GM12878 (cell line): Measurements from ENCODE around the gene BCO1. TPM values are rescaled to one million over a fixed set of nuclear protein-coding genes. Genes with fewer than 3 reads are reported as not detected.

Source experiments
- polyA plus RNA-seq, 11 experiments: library from polyadenylated mRNA; depleted of rRNA in 4 of 11; unstranded in 6 of 11; stranded (reverse) in 5 of 11; fragments of >200 nt; fragmentation: Nextera tagmentation in 4 of 11; fragmentation: Illumina TruSeq in 1 of 11; extraction: Ambion mirVana in 4 of 11; extraction: Trizol in 1 of 11; gene quantifications; 1 replicate in 1 of 11; 2 replicates in 10 of 11; pipeline versions ENCODE4 v1.2.1 to v1.2.3, GENCODE V29; 2011 to 2016; ENCODE audit warnings: inconsistent platforms in 2 of 11, missing spikeins in 2 of 11, low read depth in 1 of 11
- total RNA-seq, 4 experiments: library from RNA; depleted of rRNA in 3 of 4; stranded (reverse); fragments of >200 nt in 3 of 4; fragmentation: Illumina TruSeq in 1 of 4; extraction: Trizol in 1 of 4; gene quantifications; 2 replicates each; pipeline versions ENCODE4 v1.2.1 to v1.2.3, GENCODE V29; 2013 to 2021

BCO1 gene
- total and polyA plus RNA-seq, 10 of the 15 experiments (the other 5 are each of a cell fraction or from before 2014, with no cell fraction given) = 0.09 to 0.21 (median 0.14) TPM; not detected in 7

Other genes starting within 250 kb of the BCO1 start
- gene CMC2, start 231.8 kb upstream of the BCO1 start, total RNA-seq (2014; rRNA removed) = 87.8 and 104 TPM in 2 replicates
- 62.5 and 62.8 TPM in 2 replicates for gene CMC2, start 231.8 kb upstream of the BCO1 start, total RNA-seq (2014; rRNA removed; fragmentation: Illumina TruSeq; extraction: Trizol)
- gene CMC2, start 231.8 kb upstream of the BCO1 start, total RNA-seq (2021) = 79.8 and 87.8 TPM in 2 replicates
- 236 and 293 TPM in 2 replicates for gene CMC2, start 231.8 kb upstream of the BCO1 start, polyA plus RNA-seq (2011; rRNA removed)
- gene CMC2, start 231.8 kb upstream of the BCO1 start, polyA plus RNA-seq (2014; fragmentation: Illumina TruSeq; extraction: Trizol) = 86.8 and 93.5 TPM in 2 replicates
- gene CMC2, start 231.8 kb upstream of the BCO1 start, polyA plus RNA-seq (2014; fragmentation: Nextera tagmentation; extraction: Ambion mirVana) = 100 to 1,000 TPM; 248 to 251 TPM
- gene CMC2, start 231.8 kb upstream of the BCO1 start, polyA plus RNA-seq (2014; rRNA removed) = 97.1 and 117 TPM in 2 replicates
- gene CMC2, start 231.8 kb upstream of the BCO1 start, polyA plus RNA-seq (2016; fragmentation: Nextera tagmentation; extraction: Ambion mirVana) = 100 to 1,000 TPM; 217 to 223 TPM
- gene CENPN, start 231.5 kb upstream of the BCO1 start, total RNA-seq (2014; rRNA removed) = 39.8 and 40.2 TPM in 2 replicates
- 48.8 and 49.8 TPM in 2 replicates for gene CENPN, start 231.5 kb upstream of the BCO1 start, total RNA-seq (2014; rRNA removed; fragmentation: Illumina TruSeq; extraction: Trizol)
- 43.7 and 44.6 TPM in 2 replicates for gene CENPN, start 231.5 kb upstream of the BCO1 start, total RNA-seq (2021)
- gene CENPN, start 231.5 kb upstream of the BCO1 start, polyA plus RNA-seq (2011; rRNA removed) = 63.9 and 97.4 TPM in 2 replicates
- 68.9 and 76.4 TPM in 2 replicates for gene CENPN, start 231.5 kb upstream of the BCO1 start, polyA plus RNA-seq (2014; fragmentation: Illumina TruSeq; extraction: Trizol)
- gene CENPN, start 231.5 kb upstream of the BCO1 start, polyA plus RNA-seq (2014; fragmentation: Nextera tagmentation; extraction: Ambion mirVana) = 100 to 1,000 TPM; 134 to 143 TPM
- gene CENPN, start 231.5 kb upstream of the BCO1 start, polyA plus RNA-seq (2014; rRNA removed) = 31.2 and 74.1 TPM in 2 replicates
- gene CENPN, start 231.5 kb upstream of the BCO1 start, polyA plus RNA-seq (2016; fragmentation: Nextera tagmentation; extraction: Ambion mirVana) = 10 to 100 TPM; 64.8 to 73.7 TPM
- 23.5 and 24.6 TPM in 2 replicates for gene ATMIN, start 202.8 kb upstream of the BCO1 start, total RNA-seq (2014; rRNA removed)
- 25.6 and 28.9 TPM in 2 replicates for gene ATMIN, start 202.8 kb upstream of the BCO1 start, total RNA-seq (2014; rRNA removed; fragmentation: Illumina TruSeq; extraction: Trizol)
- 17.8 and 21.9 TPM in 2 replicates for gene ATMIN, start 202.8 kb upstream of the BCO1 start, total RNA-seq (2021)
- gene ATMIN, start 202.8 kb upstream of the BCO1 start, polyA plus RNA-seq (2011; rRNA removed) = 25.8 and 26.4 TPM in 2 replicates
- gene ATMIN, start 202.8 kb upstream of the BCO1 start, polyA plus RNA-seq (2014; fragmentation: Illumina TruSeq; extraction: Trizol) = 25.9 and 34.2 TPM in 2 replicates
- 1 to 10 TPM; 5.2 to 8.7 TPM for gene ATMIN, start 202.8 kb upstream of the BCO1 start, polyA plus RNA-seq (2014; fragmentation: Nextera tagmentation; extraction: Ambion mirVana)
- gene ATMIN, start 202.8 kb upstream of the BCO1 start, polyA plus RNA-seq (2014; rRNA removed) = 14.3 and 14.7 TPM in 2 replicates
- 1 to 10 TPM; 7.1 to 8.3 TPM for gene ATMIN, start 202.8 kb upstream of the BCO1 start, polyA plus RNA-seq (2016; fragmentation: Nextera tagmentation; extraction: Ambion mirVana)
- 0.05 TPM in 1 of 2 replicates, not detected in the other for gene C16orf46, start 161.5 kb upstream of the BCO1 start, total RNA-seq (2014; rRNA removed)
- gene C16orf46, start 161.5 kb upstream of the BCO1 start, total RNA-seq (2014; rRNA removed; fragmentation: Illumina TruSeq; extraction: Trizol) = not detected in 2 replicates
- not detected in 2 replicates for gene C16orf46, start 161.5 kb upstream of the BCO1 start, total RNA-seq (2021)
- gene C16orf46, start 161.5 kb upstream of the BCO1 start, polyA plus RNA-seq (2011; rRNA removed) = 0.22 and 0.23 TPM in 2 replicates
- gene C16orf46, start 161.5 kb upstream of the BCO1 start, polyA plus RNA-seq (2014; fragmentation: Illumina TruSeq; extraction: Trizol) = 0.54 TPM in 1 of 2 replicates, not detected in the other
- under 1 TPM in 1 of 2 experiments, not detected in 1; 0.04 TPM for gene C16orf46, start 161.5 kb upstream of the BCO1 start, polyA plus RNA-seq (2014; fragmentation: Nextera tagmentation; extraction: Ambion mirVana)
- gene C16orf46, start 161.5 kb upstream of the BCO1 start, polyA plus RNA-seq (2014; rRNA removed) = 0.05 TPM in 1 of 2 replicates, not detected in the other
- gene C16orf46, start 161.5 kb upstream of the BCO1 start, polyA plus RNA-seq (2016; fragmentation: Nextera tagmentation; extraction: Ambion mirVana) = under 1 TPM; 0.06 to 0.46 TPM
- gene GCSH, start 142.3 kb upstream of the BCO1 start, total RNA-seq (2014; rRNA removed) = 23.9 and 27.0 TPM in 2 replicates
- gene GCSH, start 142.3 kb upstream of the BCO1 start, total RNA-seq (2014; rRNA removed; fragmentation: Illumina TruSeq; extraction: Trizol) = 38.9 and 44.3 TPM in 2 replicates
- 27.1 and 30.9 TPM in 2 replicates for gene GCSH, start 142.3 kb upstream of the BCO1 start, total RNA-seq (2021)
- gene GCSH, start 142.3 kb upstream of the BCO1 start, polyA plus RNA-seq (2011; rRNA removed) = 27.3 and 55.1 TPM in 2 replicates
- 47.6 and 60.6 TPM in 2 replicates for gene GCSH, start 142.3 kb upstream of the BCO1 start, polyA plus RNA-seq (2014; fragmentation: Illumina TruSeq; extraction: Trizol)
- 10 to 100 TPM; 14.7 to 40.2 TPM for gene GCSH, start 142.3 kb upstream of the BCO1 start, polyA plus RNA-seq (2014; fragmentation: Nextera tagmentation; extraction: Ambion mirVana)
- 38.3 TPM in 2 replicates for gene GCSH, start 142.3 kb upstream of the BCO1 start, polyA plus RNA-seq (2014; rRNA removed)
- 100 to 1,000 TPM in 1 of 2 experiments, 10 to 100 TPM in 1; 98.5 to 108 TPM for gene GCSH, start 142.3 kb upstream of the BCO1 start, polyA plus RNA-seq (2016; fragmentation: Nextera tagmentation; extraction: Ambion mirVana)
- 3.4 and 4.0 TPM in 2 replicates for gene GAN, start 76.3 kb downstream of the BCO1 start, total RNA-seq (2014; rRNA removed)
- 4.7 and 5.0 TPM in 2 replicates for gene GAN, start 76.3 kb downstream of the BCO1 start, total RNA-seq (2014; rRNA removed; fragmentation: Illumina TruSeq; extraction: Trizol)
- 6.6 and 8.4 TPM in 2 replicates for gene GAN, start 76.3 kb downstream of the BCO1 start, total RNA-seq (2021)
- gene GAN, start 76.3 kb downstream of the BCO1 start, polyA plus RNA-seq (2011; rRNA removed) = 3.8 and 4.9 TPM in 2 replicates
- 1.4 and 1.6 TPM in 2 replicates for gene GAN, start 76.3 kb downstream of the BCO1 start, polyA plus RNA-seq (2014; fragmentation: Illumina TruSeq; extraction: Trizol)
- gene GAN, start 76.3 kb downstream of the BCO1 start, polyA plus RNA-seq (2014; fragmentation: Nextera tagmentation; extraction: Ambion mirVana) = 1 to 10 TPM in 1 of 2 experiments, under 1 TPM in 1; 0.42 to 1.2 TPM
- 1.8 and 2.1 TPM in 2 replicates for gene GAN, start 76.3 kb downstream of the BCO1 start, polyA plus RNA-seq (2014; rRNA removed)
- gene GAN, start 76.3 kb downstream of the BCO1 start, polyA plus RNA-seq (2016; fragmentation: Nextera tagmentation; extraction: Ambion mirVana) = 1 to 10 TPM; 2.0 to 3.0 TPM
- gene CMIP, start 206.1 kb downstream of the BCO1 start, total RNA-seq (2014; rRNA removed) = 4.6 and 5.1 TPM in 2 replicates
- 5.4 and 6.3 TPM in 2 replicates for gene CMIP, start 206.1 kb downstream of the BCO1 start, total RNA-seq (2014; rRNA removed; fragmentation: Illumina TruSeq; extraction: Trizol)
- gene CMIP, start 206.1 kb downstream of the BCO1 start, total RNA-seq (2021) = 41.7 and 43.2 TPM in 2 replicates
- 2.1 and 3.8 TPM in 2 replicates for gene CMIP, start 206.1 kb downstream of the BCO1 start, polyA plus RNA-seq (2011; rRNA removed)
- 13.6 and 16.8 TPM in 2 replicates for gene CMIP, start 206.1 kb downstream of the BCO1 start, polyA plus RNA-seq (2014; fragmentation: Illumina TruSeq; extraction: Trizol)
- 1 to 10 TPM; 1.4 to 1.7 TPM for gene CMIP, start 206.1 kb downstream of the BCO1 start, polyA plus RNA-seq (2014; fragmentation: Nextera tagmentation; extraction: Ambion mirVana)
- gene CMIP, start 206.1 kb downstream of the BCO1 start, polyA plus RNA-seq (2014; rRNA removed) = 11.3 and 12.8 TPM in 2 replicates
- gene CMIP, start 206.1 kb downstream of the BCO1 start, polyA plus RNA-seq (2016; fragmentation: Nextera tagmentation; extraction: Ambion mirVana) = 1 to 10 TPM; 1.2 to 1.5 TPM